K562 (cell line): ENCODE measurements around the gene CGB8. TPM values are rescaled to one million over a fixed set of nuclear protein-coding genes. Genes with fewer than 3 reads are reported as not detected.

Experiments
- ATAC-seq: fragments of 200-7000 bp; cut with Tn5 transposase; 3 replicates; pipeline ENCODE4 v1.9.1; 2020; ENCODE audit warnings: moderate library complexity
- BruUV-seq: library from RNA; stranded (reverse); fragments of 400-500 nt; replicated peaks from 2 replicates; lab custom pipeline; 2021; lab: Mats Ljungman, UMichigan
- CTCF ChIA-PET: fragments of 300-600 bp; formaldehyde crosslinking; extraction: SDS; loops from one replicate; lab custom pipeline; 2021; ENCODE audit warnings: low intra/inter-chr PET ratio; lab: Yijun Ruan, JAX
- POLR2A ChIA-PET: fragments of 300-600, 350-650 bp; sonication (Branson Sonifier 250); formaldehyde crosslinking; extraction: SDS; loops from one replicate; lab custom pipeline; 2021; ENCODE audit warnings: antibody characterized with exemption, inconsistent platforms; lab: Yijun Ruan, JAX
- DNase-seq, 4 experiments: peaks; one replicate each; pipeline versions ENCODE4 v3.0.0 to v3.0.0-alpha.2; 2011 to 2018; ENCODE audit warnings: low spot score in 3 of 4, mixed read lengths in 3 of 4; ENCODE audit errors: extremely low read depth in 1 of 4
- FAIRE-seq: peaks from 2 replicates; lab custom pipeline; 2011; peaks lifted over from hg19 to GRCh38; lab: Jason Lieb, UNC
- H2AFZ ChIP-seq: 2 replicates; pipeline ENCODE4 v1.6.0; 2011; ENCODE audit warnings: low read depth, low read length, control low read depth, inconsistent platforms
- H3K27ac ChIP-seq: fragments of 200-600 bp; 3 replicates; pipeline ENCODE4 v1.8.0; 2011; ENCODE audit warnings: low read depth, mild to moderate bottlenecking, control low read depth, inconsistent platforms, low read length, moderate library complexity, mixed read lengths; ENCODE audit errors: extremely low read depth
- H3K27me3 ChIP-seq, 2 experiments: fragments of 300-600 bp in 1 of 2; 2 replicates in 1 of 2; 3 replicates in 1 of 2; pipeline versions ENCODE4 v1.6.0 to v1.8.0; 2011; ENCODE audit warnings: inconsistent platforms in 2 of 2, low read length in 2 of 2, mild to moderate bottlenecking in 1 of 2, mixed read lengths in 1 of 2, moderate library complexity in 1 of 2; ENCODE audit not compliant: control insufficient read depth in 2 of 2, insufficient read depth in 2 of 2
- H3K36me3 ChIP-seq: fragments of 300-600 bp; 3 replicates; pipeline ENCODE4 v1.8.0; 2011; ENCODE audit warnings: mild to moderate bottlenecking, low read length, inconsistent platforms; ENCODE audit not compliant: control insufficient read depth, insufficient read depth
- H3K4me1 ChIP-seq, 2 experiments: fragments of 200-600 bp in 1 of 2; replicated peaks in 1 of 2; 2 replicates in 1 of 2; 3 replicates in 1 of 2; pipeline versions ENCODE4 v1.5.1 to v1.8.0; 2011; ENCODE audit warnings: inconsistent platforms in 2 of 2, low read length in 2 of 2, mild to moderate bottlenecking in 1 of 2, mixed read lengths in 1 of 2, moderate library complexity in 1 of 2; ENCODE audit not compliant: control insufficient read depth in 2 of 2, insufficient read depth in 2 of 2
- H3K4me2 ChIP-seq: 2 replicates; pipeline ENCODE4 v1.6.1; 2011; ENCODE audit warnings: low read length, control low read depth, inconsistent platforms, mixed read lengths; ENCODE audit not compliant: insufficient read depth
- H3K4me3 ChIP-seq: fragments of 200-600 bp; sonication (generic), shearing (Covaris generic); 2 replicates; pipeline ENCODE4 v1.5.1; 2016; ENCODE audit warnings: control low read depth, inconsistent platforms
- H3K79me2 ChIP-seq: fragments of 200-600 bp; 3 replicates; pipeline ENCODE4 v1.8.0; 2011; ENCODE audit warnings: low read length, inconsistent platforms; ENCODE audit not compliant: control insufficient read depth, insufficient read depth
- H3K9ac ChIP-seq, 2 experiments: 2 replicates each; pipeline versions ENCODE4 v1.6.0 to v1.6.1; 2011; ENCODE audit warnings: low read depth in 2 of 2, low read length in 2 of 2, control low read depth in 1 of 2, inconsistent platforms in 1 of 2, mild to moderate bottlenecking in 1 of 2, mixed read lengths in 1 of 2; ENCODE audit not compliant: insufficient read depth in 1 of 2
- H3K9me1 ChIP-seq: one replicate; pipeline ENCODE4 v1.6.0; 2011; ENCODE audit warnings: inconsistent platforms, mild to moderate bottlenecking, low read length, moderate library complexity; ENCODE audit not compliant: control insufficient read depth, insufficient read depth
- H3K9me3 ChIP-seq: replicated peaks from 2 replicates; pipeline ENCODE4 v1.5.1; 2011; ENCODE audit warnings: low read depth, low read length, inconsistent platforms; ENCODE audit not compliant: control insufficient read depth, insufficient read depth
- H4K20me1 ChIP-seq: replicated peaks from 2 replicates; pipeline ENCODE4 v1.6.1; 2011; ENCODE audit warnings: low read length, inconsistent platforms, mixed read lengths; ENCODE audit not compliant: control insufficient read depth, insufficient read depth
- POLR2A ChIP-seq: fragments of 450-650 bp; conservative IDR thresholded peaks from 2 replicates; pipeline ENCODE4 v1.6.1; 2016
- RBFOX2 ChIP-seq: fragments of 200-400 bp; formaldehyde crosslinking; IDR thresholded peaks from 2 replicates; pipeline ENCODE4 v1.6.1; 2017; ENCODE audit warnings: low read depth, mild to moderate bottlenecking, low read length, moderate library complexity
- SMARCA5 ChIP-seq: fragments of 450-650 bp; IDR thresholded peaks from 2 replicates; pipeline ENCODE4 v1.6.1; 2016
- TCF7 ChIP-seq: sonication (generic); IDR thresholded peaks from 2 replicates; pipeline ENCODE4 v1.6.1; 2016; ENCODE audit warnings: antibody characterized with exemption, borderline replicate concordance
- ZNF184 ChIP-seq: sonication (generic); formaldehyde crosslinking; IDR thresholded peaks from 2 replicates; pipeline ENCODE4 v1.5.0; 2020; ENCODE audit warnings: missing genetic modification reagents
- ZNF280A ChIP-seq: fragments of 450-650 bp; IDR thresholded peaks from 2 replicates; pipeline ENCODE4 v1.6.1; 2018; ENCODE audit warnings: mild to moderate bottlenecking, low read depth; ENCODE audit not compliant: partially characterized antibody
- WGBS: fragments of 100-300 bp; shearing (Covaris generic); methylation state at CpG from one replicate; pipeline ENCODE4 v1.1.6; 2016; ENCODE audit warnings: low coverage, mixed read lengths; ENCODE audit not compliant: insufficient coverage; ENCODE audit errors: missing lambda C conversion rate; 5-methylcytosine and 5-hydroxymethylcytosine counted together
- in situ Hi-C: fragments of 300-500 bp; cut with MboI; formaldehyde crosslinking; loops from 4 replicates; pipeline ENCODE4 v1.15.0; 2018; ENCODE audit warnings: inconsistent platforms, mixed read lengths
- intact Hi-C: fragments of 100-400 bp; cut with micrococcal nuclease; formaldehyde crosslinking; loops from 2 replicates; pipeline ENCODE4 v1.14.2; 2022
- polyA plus RNA-seq, 8 experiments: library from polyadenylated mRNA; depleted of rRNA in 4 of 8; stranded (reverse) in 5 of 8; unstranded in 3 of 8; fragments of >200 nt; fragmentation: Nextera tagmentation in 2 of 8; fragmentation: Illumina TruSeq in 1 of 8; extraction: Ambion mirVana in 2 of 8; extraction: Trizol in 1 of 8; gene quantifications; 2 replicates each; pipeline versions ENCODE4 v1.2.1 to v1.2.3, GENCODE V29; 2011 to 2014; ENCODE audit warnings: inconsistent platforms in 1 of 8, missing spikeins in 1 of 8
- total RNA-seq, 7 experiments: library from RNA; depleted of rRNA in 6 of 7; stranded (reverse); fragments of >200 nt in 6 of 7; fragmentation: Illumina TruSeq in 2 of 7; extraction: Trizol in 2 of 7; gene quantifications; 2 replicates each; pipeline versions ENCODE4 v1.2.1 to v1.2.3, GENCODE V29; 2011 to 2021; ENCODE audit warnings: low replicate concordance in 1 of 7
- TF ChIP-seq, protein P1 (sequence below): fragments of 450-650 bp; formaldehyde crosslinking; IDR thresholded peaks from 2 replicates; pipeline ENCODE4 v1.4.0; 2020; ENCODE audit warnings: mild to moderate bottlenecking, mixed read lengths

CGB8 gene
- total and polyA plus RNA-seq, 9 of the 15 experiments (the other 6 are each of a cell fraction or from before 2014, with no cell fraction given) = not detected

DNA sequence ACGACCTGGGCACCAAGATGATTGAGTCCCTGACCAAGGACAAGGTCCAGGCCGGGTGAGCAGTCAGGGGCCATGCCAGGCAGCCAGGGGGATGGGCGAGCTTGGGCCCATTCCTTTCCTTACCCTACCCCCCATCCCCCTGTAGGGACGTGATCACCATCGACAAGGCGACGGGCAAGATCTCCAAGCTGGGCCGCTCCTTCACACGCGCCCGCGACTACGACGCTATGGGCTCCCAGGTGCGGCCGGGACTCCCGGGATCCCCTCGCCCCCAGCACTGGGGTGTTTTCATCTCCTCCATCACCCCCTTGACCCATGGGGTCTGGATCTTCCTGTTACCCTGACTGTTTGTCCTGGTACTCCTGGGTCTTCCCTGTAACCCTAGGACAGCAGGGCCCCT is 39.1 kb downstream of the CGB8 start:
- Histone ChIP-seq H3K4me1 (peaks cover 0 to 12% of the 10 kb centered on the region in 2 experiments; a peak in 2 of 5 replicates), H3K27ac (no peak overlapping the region), H2AFZ (no peak overlapping the region), H3K4me2 (no peak overlapping the region), H3K79me2 (no peaks in the 10 kb centered on the region), H3K9ac (no peak overlapping the region; a peak in 1 of 4 replicates), H3K4me3 (no peak overlapping the region), H3K9me1 (peaks cover 4% of the 10 kb centered on the region), H3K27me3 (no peaks in the 10 kb centered on the region), H4K20me1 (no peaks in the 10 kb centered on the region), H3K36me3 (peaks cover 84% of the 10 kb centered on the region), H3K9me3 (no peaks in the 10 kb centered on the region)
- DNase-seq (no peak), FAIRE-seq (no peak), ATAC-seq (no peak)
- intact Hi-C loops = no loop called here
- CTCF ChIA-PET = no interaction called here
- 95% methylated on average over 14 of the region's 18 CpGs for WGBS
- TF ChIP-seq ZNF184 (no peak), SMARCA5 (no peak), RBFOX2 (peak; percentile 42), ZNF280A (no peak), TCF7 (no peak), POLR2A (0 out of 2 replicates have a peak, but pooled peaks have one; percentile 30)
- TF ChIP-seq, protein P1, sequence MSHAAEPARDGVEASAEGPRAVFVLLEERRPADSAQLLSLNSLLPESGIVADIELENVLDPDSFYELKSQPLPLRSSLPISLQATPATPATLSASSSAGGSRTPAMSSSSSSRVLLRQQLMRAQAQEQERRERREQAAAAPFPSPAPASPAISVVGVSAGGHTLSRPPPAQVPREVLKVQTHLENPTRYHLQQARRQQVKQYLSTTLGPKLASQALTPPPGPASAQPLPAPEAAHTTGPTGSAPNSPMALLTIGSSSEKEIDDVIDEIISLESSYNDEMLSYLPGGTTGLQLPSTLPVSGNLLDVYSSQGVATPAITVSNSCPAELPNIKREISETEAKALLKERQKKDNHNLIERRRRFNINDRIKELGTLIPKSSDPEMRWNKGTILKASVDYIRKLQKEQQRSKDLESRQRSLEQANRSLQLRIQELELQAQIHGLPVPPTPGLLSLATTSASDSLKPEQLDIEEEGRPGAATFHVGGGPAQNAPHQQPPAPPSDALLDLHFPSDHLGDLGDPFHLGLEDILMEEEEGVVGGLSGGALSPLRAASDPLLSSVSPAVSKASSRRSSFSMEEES = no peak
- in situ Hi-C loops = no loop called here
- no TSS peak for BruUV-seq
- POLR2A ChIA-PET = interaction anchor here (0.5 to 2.1 kb wide), 4 partner anchors 10 to 544 kb away, joined by 3 to 6 read pairs (median 4); no protein-coding TSS in a partner anchor
